Spinal cord (tissue), 10 donors: ENCODE data around the gene ANGPTL1. TPM values are rescaled to one million over a fixed set of nuclear protein-coding genes. Genes with fewer than 3 reads are reported as not detected.

Source experiments
- DNase-seq, 6 donors: peaks; one replicate each; pipeline versions ENCODE4 v3.0.0 to v3.0.0-alpha.2; 2013 to 2015; ENCODE audit warnings: low spot score in 6 of 6, low read depth in 4 of 6
- H3K27ac ChIP-seq: one replicate; pipeline ENCODE4 v1.5.1; 2013; ENCODE audit warnings: low read depth, low read length, control low read depth
- H3K27me3 ChIP-seq: one replicate; pipeline ENCODE4 v1.6.1; 2013; ENCODE audit warnings: low read length; ENCODE audit not compliant: control insufficient read depth, insufficient read depth
- H3K36me3 ChIP-seq: one replicate; pipeline ENCODE4 v1.6.1; 2013; ENCODE audit warnings: low read length; ENCODE audit not compliant: control insufficient read depth, insufficient read depth
- H3K4me1 ChIP-seq: one replicate; pipeline ENCODE4 v1.6.1; 2013; ENCODE audit warnings: low read length; ENCODE audit not compliant: control insufficient read depth, insufficient read depth
- H3K4me3 ChIP-seq: one replicate; pipeline ENCODE4 v1.5.1; 2013; ENCODE audit warnings: low read depth, low read length, control low read depth
- H3K9me3 ChIP-seq: one replicate; pipeline ENCODE4 v1.6.1; 2013; ENCODE audit warnings: low read length; ENCODE audit not compliant: control insufficient read depth, insufficient read depth
- WGBS: methylation state at CpG from one replicate; pipeline ENCODE4 v1.1.5; 2013; ENCODE audit warnings: missing lambda C conversion rate; ENCODE audit not compliant: insufficient coverage; 5-methylcytosine and 5-hydroxymethylcytosine counted together
- polyA plus RNA-seq, 2 donors: library from polyadenylated mRNA; unstranded; fragments of 120-200 nt; gene quantifications; one replicate each; pipeline ENCODE4 v1.2.1, GENCODE V29; 2013; ENCODE audit not compliant: insufficient read length in 2 of 2
- total RNA-seq, 2 donors: library from RNA; depleted of rRNA in 1 of 2; stranded (reverse); fragments of 120-200 nt in 1 of 2; fragments of >200 nt in 1 of 2; gene quantifications; one replicate each; pipeline versions ENCODE4 v1.2.3 to v1.2.4, GENCODE V29; 2013 to 2014
- donor health status: healthy.

The ANGPTL1 gene
- total and polyA plus RNA-seq, 4 donors: 4.9 to 15.3 (median 7.3) TPM

DNA sequence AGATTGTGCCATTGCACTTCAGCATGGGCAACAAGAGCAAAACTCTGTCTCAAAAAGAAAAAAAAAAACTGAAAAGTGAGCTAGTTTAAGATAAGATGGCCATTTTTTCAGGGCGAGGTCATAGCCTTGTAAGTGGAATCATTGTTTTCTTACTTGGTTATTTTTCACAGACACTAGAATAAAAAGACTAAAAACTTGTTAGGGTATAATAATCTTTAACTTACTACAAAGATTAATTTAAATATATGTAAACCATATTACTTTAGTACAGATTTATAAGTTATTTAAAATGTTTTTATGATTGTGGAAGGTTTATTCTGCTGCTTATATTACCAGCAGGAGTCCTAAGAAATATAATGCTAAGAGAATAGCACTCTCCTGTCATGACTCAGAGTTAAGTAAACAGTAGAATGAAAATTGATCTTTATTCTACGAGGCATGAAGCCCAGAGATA is 23.5 kb downstream of the ANGPTL1 start:
- Histone ChIP-seq H3K27me3 (no peaks in the 10 kb centered on the region), H3K9me3 (no peaks in the 10 kb centered on the region), H3K36me3 (no peaks in the 10 kb centered on the region), H3K4me1 (no peaks in the 10 kb centered on the region), H3K27ac (no peak overlapping the region), H3K4me3 (no peak overlapping the region)
- WGBS: no CpG with 5 or more reads among the region's 2 CpGs
- no peak for DNase-seq

- no peak overlapping the region for H3K27ac ChIP-seq
- H3K4me3 ChIP-seq: no peak overlapping the region
- no peaks in the 10 kb centered on the region for H3K36me3 ChIP-seq
- no peaks in the 10 kb centered on the region for H3K9me3 ChIP-seq
- no peaks in the 10 kb centered on the region for H3K27me3 ChIP-seq
- no peaks in the 10 kb centered on the region for H3K4me1 ChIP-seq
- DNase-seq: no peak
Observed at GRCh38 chr1:178846306-178846705, 24.6 kb downstream of the ANGPTL1 start.

DNA sequence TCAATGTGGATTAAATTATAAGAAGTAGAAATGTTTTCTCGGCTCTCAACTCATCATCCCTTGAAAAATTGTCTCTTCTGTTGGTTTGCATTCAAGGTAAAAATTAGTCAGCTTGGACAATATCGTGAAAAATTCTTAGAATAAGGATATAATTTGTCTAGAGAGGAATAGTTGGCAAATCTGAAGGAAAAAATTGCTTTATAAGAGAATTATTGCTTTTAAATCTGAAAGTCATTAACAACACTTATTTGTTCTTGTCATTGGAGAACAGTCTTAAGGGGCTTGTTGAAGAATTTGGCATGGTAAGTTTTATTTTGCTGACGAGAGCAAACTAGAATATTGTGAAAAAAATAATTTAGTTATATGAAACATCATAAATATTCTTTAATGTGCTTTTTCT is 26.4 kb downstream of the ANGPTL1 start:
- no CpG with 5 or more reads among the region's 3 CpGs for WGBS
- no peak for DNase-seq
- H3K36me3 ChIP-seq: no peaks in the 10 kb centered on the region
- H3K4me1 ChIP-seq: no peaks in the 10 kb centered on the region
- H3K4me3 ChIP-seq: no peak overlapping the region
- H3K27ac ChIP-seq: no peak overlapping the region
- no peaks in the 10 kb centered on the region for H3K27me3 ChIP-seq
- no peaks in the 10 kb centered on the region for H3K9me3 ChIP-seq

GRCh38 chr1:178825167-178825566 is 45.7 kb downstream of the ANGPTL1 start:
- H3K27me3 ChIP-seq: no peaks in the 10 kb centered on the region
- WGBS: 98% methylated on average over 2 of the region's 2 CpGs
- DNase-seq: no peak

GRCh38 chr1:178821134-178821866 is 49.6 kb downstream of the ANGPTL1 start:
- Histone ChIP-seq H3K36me3 (no peaks in the 10 kb centered on the region), H3K27me3 (no peaks in the 10 kb centered on the region)
- no CpG with 5 or more reads among the region's 1 CpG for WGBS

More at GRCh38 chr1:178825167-178825566, 45.7 kb downstream of the ANGPTL1 start:
- Histone ChIP-seq H3K4me3 (no peak overlapping the region), H3K27ac (no peak overlapping the region), H3K36me3 (no peaks in the 10 kb centered on the region), H3K9me3 (peaks cover 2% of the 10 kb centered on the region), H3K4me1 (no peaks in the 10 kb centered on the region)

GRCh38 chr1:178819123-178819522 is 51.8 kb downstream of the ANGPTL1 start:
- 100% methylated on average over 1 of the region's 4 CpGs for WGBS
- H3K4me3 ChIP-seq: no peak overlapping the region
- no peak overlapping the region for H3K27ac ChIP-seq
- H3K9me3 ChIP-seq: no peaks in the 10 kb centered on the region
- no peaks in the 10 kb centered on the region for H3K4me1 ChIP-seq
- H3K36me3 ChIP-seq: no peaks in the 10 kb centered on the region
- no peak for DNase-seq
- H3K27me3 ChIP-seq: no peaks in the 10 kb centered on the region

More at GRCh38 chr1:178821134-178821866, 49.6 kb downstream of the ANGPTL1 start:
- Histone ChIP-seq H3K4me3 (no peak overlapping the region), H3K27ac (no peak overlapping the region), H3K4me1 (no peaks in the 10 kb centered on the region), H3K9me3 (no peaks in the 10 kb centered on the region)
- DNase-seq: no peak

- WGBS: no CpG with 5 or more reads among the region's 2 CpGs
- Histone ChIP-seq H3K4me3 (no peak overlapping the region), H3K36me3 (no peaks in the 10 kb centered on the region), H3K9me3 (no peaks in the 10 kb centered on the region), H3K4me1 (no peaks in the 10 kb centered on the region), H3K27me3 (no peaks in the 10 kb centered on the region), H3K27ac (no peak overlapping the region)
- no peak for DNase-seq
Observed at GRCh38 chr1:178818416-178818815, 52.5 kb downstream of the ANGPTL1 start.

DNA sequence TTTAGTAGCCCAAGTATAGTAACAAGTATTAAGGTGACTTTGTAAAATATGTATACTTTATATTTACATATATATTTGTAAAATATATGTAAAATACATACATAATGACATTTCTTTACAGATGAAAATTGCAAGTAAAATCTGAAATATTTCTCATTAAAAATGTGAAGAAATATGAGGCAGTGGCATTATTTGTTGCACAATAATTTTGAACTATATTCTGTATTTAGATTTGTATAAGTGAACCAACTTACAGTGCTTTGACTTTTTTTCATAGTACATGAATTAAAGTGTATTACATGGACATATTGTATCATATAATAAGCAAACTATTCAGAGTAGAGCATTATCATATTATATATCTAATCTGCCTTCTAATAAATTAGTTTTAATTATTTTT is 60.3 kb downstream of the ANGPTL1 start:
- no peaks in the 10 kb centered on the region for H3K4me1 ChIP-seq
- no peak overlapping the region for H3K4me3 ChIP-seq
- no peak for DNase-seq
- H3K9me3 ChIP-seq: no peaks in the 10 kb centered on the region
- peaks cover 5% of the 10 kb centered on the region for H3K36me3 ChIP-seq
- H3K27me3 ChIP-seq: no peaks in the 10 kb centered on the region
- H3K27ac ChIP-seq: no peak overlapping the region

- Histone ChIP-seq H3K36me3 (peaks cover 5% of the 10 kb centered on the region), H3K27ac (no peak overlapping the region), H3K4me3 (no peak overlapping the region), H3K9me3 (no peaks in the 10 kb centered on the region), H3K4me1 (no peaks in the 10 kb centered on the region), H3K27me3 (no peaks in the 10 kb centered on the region)
- DNase-seq: no peak
- no CpG with 5 or more reads among the region's 3 CpGs for WGBS
Observed at GRCh38 chr1:178808529-178808928, 62.3 kb downstream of the ANGPTL1 start.

DNA sequence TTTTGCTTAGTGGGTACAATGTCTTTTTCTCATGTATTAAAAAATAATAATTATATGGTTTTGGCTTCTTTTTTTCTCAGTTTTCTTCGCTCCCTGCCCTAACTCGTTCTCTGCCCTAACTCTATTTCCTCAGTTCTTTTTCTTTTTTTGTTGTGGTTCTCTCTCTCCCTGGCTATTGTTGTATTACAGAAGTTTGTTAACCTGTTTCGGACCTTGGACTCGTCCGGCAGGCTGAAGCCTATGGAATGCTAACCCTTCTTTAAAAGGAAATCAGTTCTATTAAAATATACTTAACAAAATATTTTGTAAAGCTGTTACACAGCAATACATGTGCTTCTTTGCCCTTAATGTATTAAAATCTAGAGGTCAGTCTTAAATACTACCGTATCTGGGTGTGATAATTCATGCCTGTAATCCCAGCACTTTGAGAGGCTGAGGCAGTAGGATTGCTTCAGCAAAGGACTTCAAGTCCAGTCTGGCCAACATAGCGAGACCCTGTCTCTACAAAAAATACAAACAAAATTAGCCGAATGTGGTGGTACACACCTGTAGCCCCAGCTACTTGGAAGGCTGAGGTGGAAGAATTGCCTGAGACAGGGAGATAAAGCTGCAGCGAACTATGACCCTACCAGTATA is 64.1 kb downstream of the ANGPTL1 start:
- Histone ChIP-seq H3K9me3 (no peaks in the 10 kb centered on the region), H3K4me3 (no peak overlapping the region), H3K27ac (no peak overlapping the region), H3K36me3 (peaks cover 5% of the 10 kb centered on the region), H3K4me1 (no peaks in the 10 kb centered on the region), H3K27me3 (no peaks in the 10 kb centered on the region)
- no peak for DNase-seq
- WGBS: no CpG with 5 or more reads among the region's 9 CpGs
